ENCODE results near the gene LRRC26.

LRRC26 gene

GRCh38 chr9:137198902-137199283, 29.0 kb upstream of the LRRC26 start:
- DNase-seq = no peak

GRCh38 chr9:137198051-137198901, 28.4 kb upstream of the LRRC26 start:
- DNase-seq = no peak

- no peak for DNase-seq
Measured at GRCh38 chr9:137195525-137196220, 25.8 kb upstream of the LRRC26 start.

- no peak for DNase-seq
Measured at GRCh38 chr9:137194909-137195308, 25.1 kb upstream of the LRRC26 start.

GRCh38 chr9:137194388-137194787, 24.5 kb upstream of the LRRC26 start:
- DNase-seq = no peak

GRCh38 chr9:137193771-137194170, 23.9 kb upstream of the LRRC26 start:
- no peak for DNase-seq

GRCh38 chr9:137192859-137193258, 23.0 kb upstream of the LRRC26 start:
- DNase-seq = no peak

- DNase-seq = no peak
Measured at GRCh38 chr9:137192448-137192780, 22.6 kb upstream of the LRRC26 start.

- no peak for DNase-seq
Measured at GRCh38 chr9:137191691-137192447, 22.0 kb upstream of the LRRC26 start.

- no peak for DNase-seq
Measured at GRCh38 chr9:137191245-137191644, 21.4 kb upstream of the LRRC26 start.

- no peak for DNase-seq
Measured at GRCh38 chr9:137190315-137190856, 20.5 kb upstream of the LRRC26 start.

- no peak for DNase-seq
Measured at GRCh38 chr9:137189297-137190295, 19.7 kb upstream of the LRRC26 start.

GRCh38 chr9:137188490-137189296, 18.8 kb upstream of the LRRC26 start, which contains the start of the genes ANAPC2 and SSNA1:
TSS of gene ANAPC2 (minus strand) at chr9:137188560. CDS start at chr9:137188532, 28 bp downstream.
TSS of gene SSNA1 (plus strand) at chr9:137188676. CDS start at chr9:137188727, 51 bp downstream.
- peak; percentile 78 to 90 (median 86) for DNase-seq

GRCh38 chr9:137188086-137188489, 18.2 kb upstream of the LRRC26 start:
- no peak for DNase-seq

GRCh38 chr9:137187386-137187785, 17.5 kb upstream of the LRRC26 start:
- no peak for DNase-seq

- DNase-seq = no peak
Measured at GRCh38 chr9:137186385-137186784, 16.5 kb upstream of the LRRC26 start.

GRCh38 chr9:137185921-137186320, 16.1 kb upstream of the LRRC26 start:
- no peak for DNase-seq

- DNase-seq = no peak
Measured at GRCh38 chr9:137184881-137185660, 15.2 kb upstream of the LRRC26 start.

- no peak for DNase-seq
Measured at GRCh38 chr9:137183980-137184595, 14.2 kb upstream of the LRRC26 start.

- no peak for DNase-seq
Measured at GRCh38 chr9:137182836-137183235, 13.0 kb upstream of the LRRC26 start.

Measured in activated naive CD4-positive, alpha-beta T cell (primary cell).